ENCODE results near the gene EPB41L2. TPM values are rescaled to one million over a fixed set of nuclear protein-coding genes. Genes with fewer than 3 reads are reported as not detected.

EPB41L2 gene
- total RNA-seq, 1 experiment from 2014 or later, result 199 TPM

GRCh38 chr6:131048459-131048858 lies 14.6 kb downstream of the EPB41L2 start:
- DNase-seq (ENCODE audit: low read depth, low spot score) (no peak), ATAC-seq (no peak)
- no TSS peak for BruUV-seq (replicated peaks)
- H3K36me3 ChIP-seq (ENCODE audit: control insufficient read depth, insufficient read depth, low read length), result no peaks in the 10 kb centered on the region
- H3K27ac ChIP-seq (ENCODE audit: low read length), result no peak overlapping the region; the same call in 1 of the 2 replicates
- no peak overlapping the region for H3K4me3 ChIP-seq (ENCODE audit: low read depth in 2 of 2, low read length in 2 of 2)
- TF ChIP-seq POLR2AphosphoS5 (IDR thresholded peaks at IDR 0.05; ENCODE audit: low read depth, low read length) (no peak), TCF7L2 (IDR thresholded peaks at IDR 0.05; ENCODE audit: low read depth, low read length) (no peak), SIN3A (IDR thresholded peaks at IDR 0.05; ENCODE audit: borderline replicate concordance, insufficient read depth, low read depth, low read length) (no peak), CTCF (IDR thresholded peaks at IDR 0.05) (no peak)
- TF ChIP-seq, protein P1, sequence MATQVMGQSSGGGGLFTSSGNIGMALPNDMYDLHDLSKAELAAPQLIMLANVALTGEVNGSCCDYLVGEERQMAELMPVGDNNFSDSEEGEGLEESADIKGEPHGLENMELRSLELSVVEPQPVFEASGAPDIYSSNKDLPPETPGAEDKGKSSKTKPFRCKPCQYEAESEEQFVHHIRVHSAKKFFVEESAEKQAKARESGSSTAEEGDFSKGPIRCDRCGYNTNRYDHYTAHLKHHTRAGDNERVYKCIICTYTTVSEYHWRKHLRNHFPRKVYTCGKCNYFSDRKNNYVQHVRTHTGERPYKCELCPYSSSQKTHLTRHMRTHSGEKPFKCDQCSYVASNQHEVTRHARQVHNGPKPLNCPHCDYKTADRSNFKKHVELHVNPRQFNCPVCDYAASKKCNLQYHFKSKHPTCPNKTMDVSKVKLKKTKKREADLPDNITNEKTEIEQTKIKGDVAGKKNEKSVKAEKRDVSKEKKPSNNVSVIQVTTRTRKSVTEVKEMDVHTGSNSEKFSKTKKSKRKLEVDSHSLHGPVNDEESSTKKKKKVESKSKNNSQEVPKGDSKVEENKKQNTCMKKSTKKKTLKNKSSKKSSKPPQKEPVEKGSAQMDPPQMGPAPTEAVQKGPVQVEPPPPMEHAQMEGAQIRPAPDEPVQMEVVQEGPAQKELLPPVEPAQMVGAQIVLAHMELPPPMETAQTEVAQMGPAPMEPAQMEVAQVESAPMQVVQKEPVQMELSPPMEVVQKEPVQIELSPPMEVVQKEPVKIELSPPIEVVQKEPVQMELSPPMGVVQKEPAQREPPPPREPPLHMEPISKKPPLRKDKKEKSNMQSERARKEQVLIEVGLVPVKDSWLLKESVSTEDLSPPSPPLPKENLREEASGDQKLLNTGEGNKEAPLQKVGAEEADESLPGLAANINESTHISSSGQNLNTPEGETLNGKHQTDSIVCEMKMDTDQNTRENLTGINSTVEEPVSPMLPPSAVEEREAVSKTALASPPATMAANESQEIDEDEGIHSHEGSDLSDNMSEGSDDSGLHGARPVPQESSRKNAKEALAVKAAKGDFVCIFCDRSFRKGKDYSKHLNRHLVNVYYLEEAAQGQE (IDR thresholded peaks at IDR 0.05; ENCODE audit: insufficient read depth in 1 of 2, low read depth in 2 of 2, low read length in 1 of 2), result no peak
- intact Hi-C loops (cut with micrococcal nuclease; ENCODE audit: unreplicated experiment), result no loop called here
- H3K27me3 ChIP-seq (ENCODE audit: control insufficient read depth, insufficient read depth, low read length), result no peaks in the 10 kb centered on the region
- CTCF ChIA-PET, result no interaction called here
- POLR2A ChIA-PET, result interaction anchor here (0.6 kb wide), 1 partner anchor 11 kb away, joined by 8 read pairs; no protein-coding TSS in a partner anchor
- in situ Hi-C loops (cut with HindIII; ENCODE audit: low pct_unique_long_range_greater_than_20kb, low sequenced_read_pairs), result no loop called here
- peaks cover 41% of the 10 kb centered on the region for H3K4me1 ChIP-seq (ENCODE audit: control insufficient read depth, insufficient read depth, low read length)
- H3K9me3 ChIP-seq (ENCODE audit: control insufficient read depth, insufficient read depth, low read depth, low read length), result peaks cover 1% of the 10 kb centered on the region; the same call in 1 of the 2 replicates

GRCh38 chr6:131045139-131045538 lies 17.9 kb downstream of the EPB41L2 start:
- intact Hi-C loops (cut with micrococcal nuclease; ENCODE audit: unreplicated experiment) (no loop called here), in situ Hi-C loops (cut with HindIII; ENCODE audit: low pct_unique_long_range_greater_than_20kb, low sequenced_read_pairs) (no loop called here)
- no peak for TF ChIP-seq SIN3A (IDR thresholded peaks at IDR 0.05; ENCODE audit: borderline replicate concordance, insufficient read depth, low read depth, low read length)
- TF ChIP-seq, protein P1 (IDR thresholded peaks at IDR 0.05; ENCODE audit: insufficient read depth in 1 of 2, low read depth in 2 of 2, low read length in 1 of 2), result no peak
- no peak for TF ChIP-seq CTCF (IDR thresholded peaks at IDR 0.05)
- no peak for TF ChIP-seq POLR2AphosphoS5 (IDR thresholded peaks at IDR 0.05; ENCODE audit: low read depth, low read length)
- no peak for TF ChIP-seq TCF7L2 (IDR thresholded peaks at IDR 0.05; ENCODE audit: low read depth, low read length)
- ChIA-PET CTCF (no interaction called here), POLR2A (interaction anchor here (0.5 kb wide), 1 partner anchor 226 kb away, joined by 3 read pairs; no protein-coding TSS in a partner anchor)
- Histone ChIP-seq H3K9me3 (ENCODE audit: control insufficient read depth, insufficient read depth, low read depth, low read length) (no peaks in the 10 kb centered on the region), H3K4me1 (ENCODE audit: control insufficient read depth, insufficient read depth, low read length) (peaks cover 46% of the 10 kb centered on the region), H3K27me3 (ENCODE audit: control insufficient read depth, insufficient read depth, low read length) (no peaks in the 10 kb centered on the region), H3K36me3 (ENCODE audit: control insufficient read depth, insufficient read depth, low read length) (no peaks in the 10 kb centered on the region), H3K27ac (ENCODE audit: low read length) (no peak overlapping the region), H3K4me3 (ENCODE audit: low read depth in 2 of 2, low read length in 2 of 2) (no peak overlapping the region)
- no peak for DNase-seq (ENCODE audit: low read depth, low spot score)
- ATAC-seq, result no peak
- no TSS peak for BruUV-seq (replicated peaks)
